ENCODE data around the gene MAP4K2. TPM values are rescaled to one million over a fixed set of nuclear protein-coding genes. Genes with fewer than 3 reads are reported as not detected.
A peak's percentile ranks its signal among the peaks of the same experiment; 100 is the strongest.

The MAP4K2 gene
- total and polyA plus RNA-seq, 9 of the 15 experiments (the other 6 are each of a cell fraction or from before 2014, with no cell fraction given) = 0.13 to 14.5 (median 7.3) TPM

DNA sequence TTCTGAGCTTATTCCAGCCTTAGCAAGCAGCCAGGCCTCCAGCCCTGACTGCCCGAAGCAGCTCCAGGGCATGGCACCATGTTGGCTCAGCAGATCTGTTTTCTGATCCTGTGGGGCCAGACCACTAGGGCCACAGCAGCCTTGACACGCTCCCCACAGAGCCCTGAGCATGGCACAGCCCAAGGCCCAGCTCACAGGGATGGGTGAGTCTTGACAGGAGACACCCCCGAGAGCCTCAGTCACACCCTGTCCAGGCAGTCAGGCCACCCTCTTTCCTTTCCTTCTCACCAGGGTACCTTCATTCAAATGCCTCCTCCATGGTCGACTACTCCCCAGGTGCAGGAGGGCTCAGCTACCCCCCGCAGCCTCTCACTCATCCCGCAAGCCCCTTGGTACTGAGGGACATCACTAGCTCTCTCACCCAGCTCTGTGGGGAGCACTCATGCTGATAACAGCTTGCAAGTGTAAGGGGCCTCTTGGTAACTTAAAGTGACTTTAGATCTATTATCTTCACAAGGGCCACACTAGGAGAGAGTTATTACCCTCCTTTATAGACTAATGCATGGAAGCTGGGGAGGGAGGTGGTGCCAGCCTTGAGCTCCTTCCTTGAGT, 45.3 kb upstream of the MAP4K2 start:
- no peak overlapping the region; the same call in 1 of the 2 replicates for H3K4me2 ChIP-seq (ENCODE audit: insufficient read depth, low read length)

More for the DNA sequence above, 45.3 kb upstream of the MAP4K2 start:
- Histone ChIP-seq H3K36me3 (ENCODE audit: control insufficient read depth, insufficient read depth, low read length) (peaks cover 5% of the 10 kb centered on the region; the same call in 1 of the 3 replicates), H3K27ac (ENCODE audit: extremely low read depth, low read depth, low read length) (no peak overlapping the region), H3K4me3 (no peak overlapping the region), H3K9me3 (replicated peaks; ENCODE audit: control insufficient read depth, insufficient read depth, low read depth, low read length) (no peaks in the 10 kb centered on the region), H2AFZ (ENCODE audit: low read depth, low read length) (peak overlapping the region; percentile 61), H3K4me1 (replicated peaks in 1 of 2; ENCODE audit: control insufficient read depth in 2 of 2, insufficient read depth in 2 of 2, low read length in 2 of 2) (peaks cover 45 to 82% of the 10 kb centered on the region in 2 experiments), H3K9me1 (ENCODE audit: control insufficient read depth, insufficient read depth, low read length) (no peaks in the 10 kb centered on the region), H3K79me2 (ENCODE audit: control insufficient read depth, insufficient read depth, low read length) (peaks cover 9% of the 10 kb centered on the region; the same call in 2 of the 3 replicates), H3K27me3 (ENCODE audit: control insufficient read depth in 2 of 2, insufficient read depth in 2 of 2, low read length in 2 of 2) (no peaks in the 10 kb centered on the region; a peak in 1 of 5 replicates), H3K9ac (ENCODE audit: insufficient read depth in 1 of 2, low read depth in 2 of 2, low read length in 2 of 2) (peak overlapping the region in 1 of 2 experiments; percentile 87; a peak in 2 of 4 replicates), H4K20me1 (replicated peaks; ENCODE audit: control insufficient read depth, insufficient read depth, low read length) (no peaks in the 10 kb centered on the region)
- CTCF ChIA-PET (ENCODE audit: low intra/inter-chr PET ratio) = interaction anchor here (1.5 to 3.7 kb wide), 3 partner anchors 46 to 270 kb away, joined by 4 to 39 read pairs (median 7); partner anchors contain the start of genes BATF2 and ZNHIT2
- no peak for FAIRE-seq
- BruUV-seq (replicated peaks) = no TSS peak
- TF ChIP-seq LARP7 (IDR thresholded peaks at IDR 0.05) (no peak), CEBPG (CRISPR knock-in tag; IDR thresholded peaks at IDR 0.05) (no peak), CEBPG (tag; conservative IDR thresholded peaks at IDR 0.05 in 1 of 2, IDR thresholded peaks at IDR 0.05 in 1 of 2) (no peak), ZNF699 (CRISPR knock-in tag; IDR thresholded peaks at IDR 0.05; ENCODE audit: insufficient replicate concordance) (no peak), RUNX1 (IDR thresholded peaks at IDR 0.05; ENCODE audit: low read depth) (no peak), ZNF263 (CRISPR knock-in tag; IDR thresholded peaks at IDR 0.05; ENCODE audit: borderline replicate concordance) (peak; percentile 90), ZNF146 (CRISPR knock-in tag; IDR thresholded peaks at IDR 0.05; ENCODE audit: unreplicated experiment) (no peak)
- POLR2A ChIA-PET = interaction anchor here (0.7 to 4.4 kb wide), 8 partner anchors 10 to 332 kb away, joined by 3 to 26 read pairs (median 4); partner anchors contain the start of genes ARL2 and EHD1
- DNase-seq (ENCODE audit: extremely low read depth in 1 of 4, low spot score in 3 of 4) = peak in 1 of 4 experiments; percentile 30
- no peak for ATAC-seq
- intact Hi-C loops (cut with micrococcal nuclease) = loop anchor here (5.0 to 10.0 kb wide), 2 partner anchors 264 to 406 kb away; partner anchors contain the start of gene TM7SF2
- 31% methylated on average over 6 of the region's 6 CpGs for WGBS (ENCODE audit: insufficient coverage, low coverage, missing lambda C conversion rate)
- in situ Hi-C loops (cut with MboI) = loop anchor here (5.0 kb wide), 2 partner anchors 44 to 149 kb away; partner anchors contain the start of gene BATF2

Data from K562 (cell line).